Ureter (tissue), 1 donor: ENCODE measurements around the gene CFAP97D2. TPM values are rescaled to one million over a fixed set of nuclear protein-coding genes. Genes with fewer than 3 reads are reported as not detected.
A peak's percentile ranks its signal among the peaks of the same experiment; 100 is the strongest.
"Not testable (repeated sequence)": the region's sequence is repeated elsewhere in the genome, so short reads cannot be mapped to it uniquely, and the experiment has no call there.

Experiments used
- DNase-seq: peaks from one replicate; pipeline ENCODE4 v3.0.0-alpha.2; 2020; ENCODE audit warnings: low spot score
- total RNA-seq: library from RNA; stranded (reverse); gene quantifications from one replicate; pipeline ENCODE4 v1.2.4, GENCODE V29; 2023
- donor health status: DM: yes; HTN: yes; CAD: no.

CFAP97D2 gene
- total RNA-seq, result not detected

DNA sequence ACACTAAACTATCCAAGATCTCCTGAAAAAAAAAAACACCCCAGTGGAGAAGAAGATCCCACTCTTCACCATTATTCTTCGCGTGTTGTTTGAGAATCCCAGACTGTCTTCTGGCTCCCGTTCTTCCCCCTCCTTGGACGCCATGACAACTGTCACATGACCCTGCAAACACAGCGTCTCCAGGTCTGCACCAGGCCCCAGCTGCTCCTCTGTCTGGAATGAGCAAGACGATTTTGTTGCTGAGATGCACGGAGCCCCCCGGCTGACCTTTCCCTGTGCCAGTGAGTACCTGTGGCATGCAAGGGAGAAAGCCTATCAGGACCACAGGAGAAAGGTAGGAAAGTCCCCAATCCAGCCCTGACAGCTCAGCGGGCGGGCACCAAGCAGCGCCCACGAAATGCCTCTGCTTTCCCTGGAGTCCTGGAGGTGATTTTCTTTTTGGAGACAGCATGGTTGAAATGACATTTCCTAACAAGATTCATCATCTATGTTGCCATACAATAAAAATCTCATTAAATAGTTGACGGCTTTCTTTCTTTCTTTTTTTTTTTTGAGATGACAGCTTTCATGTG, at the start of gene CFAP97D2:
Gene CFAP97D2, plus strand, starts transcription at position 171 of the 572 bp plus-strand sequence. Its CDS starts 74 bp downstream, at position 245.
- no peak for DNase-seq

- DNase-seq, result no peak
These were observed 49.4 kb upstream of the CFAP97D2 start for GRCh38 chr13:114129649-114130062.

- no peak for DNase-seq
These were observed 48.8 kb upstream of the CFAP97D2 start for GRCh38 chr13:114130131-114130836.

DNA sequence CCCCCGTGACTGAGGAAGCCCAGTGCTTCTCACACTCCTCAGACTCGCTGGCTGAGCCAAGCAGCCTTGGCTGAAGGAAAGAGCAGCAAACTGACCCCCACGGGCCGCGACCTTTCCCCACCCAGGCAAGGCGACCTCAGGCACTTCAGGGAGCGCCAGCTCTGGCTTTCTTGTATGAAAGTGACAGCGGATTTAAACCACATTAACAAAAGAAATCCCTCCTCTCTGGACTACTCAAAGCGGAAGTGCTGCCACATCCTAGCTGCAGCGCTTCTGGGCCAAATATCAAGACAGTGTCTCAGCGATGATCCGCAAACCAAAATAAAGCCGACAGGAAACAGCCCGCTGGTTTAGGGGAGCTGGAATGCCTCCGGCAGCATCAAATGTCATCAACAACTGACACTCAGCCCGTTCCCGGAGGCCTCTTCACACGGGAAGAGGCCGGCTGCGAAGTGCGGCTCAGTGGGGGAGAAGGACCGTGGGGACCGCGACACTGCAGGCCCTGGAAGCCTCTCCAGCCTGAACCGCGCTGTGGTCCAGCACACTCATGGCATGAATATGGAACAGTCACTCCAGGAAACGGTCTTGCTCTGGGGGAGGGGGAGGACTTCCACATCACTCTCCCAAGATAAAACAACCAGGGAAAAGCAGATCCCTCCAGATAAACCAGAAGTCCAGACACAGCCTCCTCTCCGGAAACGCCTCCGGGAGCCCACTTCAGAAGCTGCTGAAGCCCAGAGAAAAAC, 48.0 kb upstream of the CFAP97D2 start:
- no peak for DNase-seq

- DNase-seq, result no peak
These were observed 47.3 kb upstream of the CFAP97D2 start for GRCh38 chr13:114131583-114132418.

DNA sequence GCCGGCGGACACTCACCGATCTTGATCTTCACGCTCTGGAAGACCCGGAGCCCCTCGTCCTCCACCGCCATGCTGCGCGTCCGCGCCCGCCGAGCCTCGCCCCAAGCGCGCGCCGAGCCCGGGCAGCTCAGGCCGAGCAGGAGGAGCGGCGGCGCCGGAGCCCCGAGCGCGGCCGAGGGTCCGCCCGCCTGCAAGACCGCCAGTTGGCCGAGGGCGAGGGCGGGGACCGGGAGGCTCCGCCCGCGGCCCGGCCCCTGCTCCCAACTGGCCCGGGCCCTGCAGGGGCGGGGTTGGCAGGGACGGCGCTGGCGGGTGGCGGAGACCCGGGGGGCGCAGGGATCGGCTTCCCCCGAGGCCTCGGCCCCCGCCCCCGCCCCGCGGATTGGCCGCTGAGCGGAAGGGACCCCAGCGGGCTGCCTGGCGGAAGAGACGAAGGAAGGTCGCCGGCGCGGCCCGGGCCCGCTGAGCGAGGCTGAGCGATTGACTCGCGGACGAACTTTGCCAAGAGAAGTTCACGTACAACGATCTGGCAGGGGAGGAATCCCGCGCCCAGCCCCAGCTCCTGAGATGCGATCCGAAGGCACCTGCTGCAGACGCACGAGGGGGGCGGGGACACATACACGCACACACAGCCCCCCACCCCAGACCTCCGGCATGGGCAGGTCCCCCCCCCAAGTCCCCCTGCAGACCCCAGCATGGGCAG, 46.5 kb upstream of the CFAP97D2 start, which contains the start of gene RASA3:
Gene RASA3, minus strand, starts transcription at position 205 of the 703 bp plus-strand sequence. Its CDS starts 134 bp downstream, at position 71.
- peak; percentile 76 for DNase-seq

- not testable (repeated sequence) for DNase-seq
These were observed 45.9 kb upstream of the CFAP97D2 start for GRCh38 chr13:114133126-114133525.

DNA sequence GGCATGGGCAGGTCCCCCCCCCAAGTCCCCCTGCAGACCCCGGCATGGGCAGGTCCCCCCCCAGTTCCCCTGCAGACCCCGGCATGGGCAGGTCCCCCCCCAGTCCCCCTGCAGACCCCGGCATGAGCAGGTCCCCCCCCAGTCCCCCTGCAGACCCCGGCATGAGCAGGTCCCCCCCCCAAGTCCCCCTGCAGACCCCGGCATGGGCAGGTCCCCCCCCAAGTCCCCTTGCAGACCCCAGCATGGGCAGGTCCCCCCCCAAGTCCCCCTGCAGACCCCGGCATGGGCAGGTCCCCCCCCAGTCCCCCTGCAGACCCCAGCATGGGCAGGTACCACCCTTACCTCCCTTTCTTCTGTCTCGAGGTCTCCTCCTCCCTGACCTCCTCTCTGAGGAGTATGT, 45.5 kb upstream of the CFAP97D2 start:
- DNase-seq, result not testable (repeated sequence)

GRCh38 chr13:114134111-114134943, 44.7 kb upstream of the CFAP97D2 start:
- no peak for DNase-seq

DNA sequence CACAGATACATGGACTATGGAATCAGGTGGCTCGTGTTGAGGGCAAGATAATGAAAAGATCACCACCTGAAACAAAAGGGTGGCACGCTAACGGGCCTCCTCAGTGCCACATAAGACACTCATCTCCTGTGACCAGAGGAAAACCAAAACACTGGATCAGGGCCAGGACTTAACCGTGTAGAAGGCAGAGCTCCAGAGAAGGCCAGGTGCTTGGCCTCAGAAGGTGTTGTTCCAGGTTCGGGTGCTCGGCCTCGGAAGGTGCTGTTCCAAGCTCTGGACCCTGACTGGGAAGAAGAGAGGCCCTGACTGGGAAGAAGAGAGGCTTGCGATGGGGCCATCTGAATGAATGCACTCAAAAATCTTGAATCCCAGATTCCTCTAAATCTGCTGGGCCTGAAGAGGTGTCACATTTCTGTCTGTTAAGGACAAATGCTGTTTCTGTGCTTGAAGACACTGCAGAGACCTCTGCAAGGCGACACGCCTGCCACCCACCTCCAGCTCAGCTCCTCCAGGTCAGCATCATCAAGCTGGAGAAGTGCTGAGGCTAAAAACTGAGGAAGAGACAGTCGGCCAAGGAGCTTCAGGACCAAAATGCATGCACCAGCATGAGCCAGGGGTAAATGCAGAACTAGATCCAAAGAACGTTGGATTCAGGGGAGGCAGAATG, 44.0 kb upstream of the CFAP97D2 start:
- no peak for DNase-seq

GRCh38 chr13:114135731-114136171, 43.3 kb upstream of the CFAP97D2 start:
- DNase-seq, result no peak

DNA sequence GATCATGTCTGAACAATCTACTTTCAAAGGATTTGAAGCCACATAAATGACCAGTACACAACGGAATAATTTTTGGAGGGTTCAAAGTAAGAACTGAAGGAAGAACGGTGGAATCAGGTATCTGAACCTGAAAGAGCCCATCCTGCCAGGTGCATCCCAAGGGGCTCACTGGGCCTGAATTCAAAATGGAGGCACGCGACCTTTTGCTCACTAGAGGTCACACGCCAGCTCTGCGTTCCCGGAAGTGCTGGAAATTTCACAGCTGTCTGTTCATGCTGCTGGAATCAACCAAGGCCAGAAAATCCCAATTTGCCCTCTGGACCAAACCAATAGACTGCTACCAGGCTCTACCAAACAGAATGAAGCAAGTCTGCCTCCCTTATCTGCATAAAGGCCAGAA, 42.5 kb upstream of the CFAP97D2 start:
- DNase-seq, result no peak

DNA sequence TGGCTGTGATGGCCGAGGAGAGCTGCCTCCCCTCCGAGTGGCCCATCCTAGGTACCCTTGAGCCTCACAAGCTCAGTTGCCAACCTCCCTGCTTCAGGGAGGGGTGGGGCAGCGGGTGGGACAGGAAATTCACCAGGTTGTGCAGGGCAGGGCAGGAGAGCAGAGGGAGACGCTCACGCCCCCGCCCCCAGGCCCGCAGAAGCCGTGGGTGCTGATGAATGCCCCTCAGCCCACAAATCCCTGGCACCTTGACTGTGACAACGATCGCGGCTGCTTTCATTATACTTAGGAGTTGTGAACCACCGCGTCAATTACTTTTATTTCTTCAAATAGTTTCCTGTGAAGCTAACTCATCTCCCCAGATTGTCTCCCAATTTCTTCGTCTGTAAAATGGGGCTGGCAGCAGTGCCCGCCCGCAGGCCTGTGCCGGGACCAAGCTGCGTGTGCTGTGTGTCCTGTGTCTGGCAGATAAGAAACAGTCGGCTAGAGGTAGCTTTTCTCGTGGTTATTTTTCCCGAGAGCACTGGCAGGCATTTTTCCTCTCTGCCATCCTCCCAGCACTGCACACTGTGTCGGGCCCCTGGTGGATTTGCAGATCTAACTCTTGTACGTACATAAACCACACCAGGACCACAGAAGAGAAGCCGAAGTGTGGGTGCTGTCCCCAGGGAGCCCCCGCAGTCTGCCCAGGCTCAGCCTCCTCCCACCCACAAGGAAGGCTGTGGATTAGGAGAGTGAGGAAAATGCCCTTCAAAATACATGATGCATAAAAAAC, 38.7 kb upstream of the CFAP97D2 start:
- DNase-seq, result no peak

DNA sequence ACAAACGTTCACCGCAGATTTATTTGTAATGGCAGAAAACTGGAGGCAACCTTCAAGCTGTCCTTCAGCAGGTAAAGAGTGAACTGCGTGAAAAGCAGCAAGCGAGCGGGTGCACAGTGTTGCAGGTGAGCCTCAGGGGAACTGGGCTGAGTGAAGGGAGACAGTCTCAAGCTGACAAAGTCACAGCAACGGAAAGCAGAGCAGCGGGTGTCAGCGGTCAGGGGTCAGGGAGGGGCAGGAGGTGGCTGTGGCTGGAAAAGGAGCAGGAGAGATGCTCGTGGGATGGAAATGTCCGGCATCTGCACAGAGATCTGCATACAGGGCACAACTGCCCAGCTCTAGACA, 38.2 kb upstream of the CFAP97D2 start:
- DNase-seq, result no peak

GRCh38 chr13:114141261-114141996, 37.6 kb upstream of the CFAP97D2 start:
- no peak for DNase-seq

DNA sequence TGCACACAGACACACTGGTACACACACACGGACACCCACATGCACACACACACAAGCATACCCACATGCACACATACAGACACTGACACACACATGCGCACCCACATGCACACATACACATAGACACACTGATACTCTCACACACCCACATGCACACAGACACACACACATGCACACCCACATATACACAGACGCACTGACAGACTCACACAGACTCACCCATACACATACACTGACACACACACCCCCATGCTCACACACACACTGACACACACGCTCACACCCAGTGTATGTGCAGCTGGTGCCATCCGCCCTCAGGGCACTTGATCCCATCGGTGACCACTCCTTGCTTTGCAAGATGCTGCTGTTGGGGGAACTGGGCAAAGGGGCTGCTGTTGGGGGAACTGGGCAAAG, 36.9 kb upstream of the CFAP97D2 start:
- no peak for DNase-seq

- no peak for DNase-seq
These were observed 36.2 kb upstream of the CFAP97D2 start for GRCh38 chr13:114142640-114143490.
